Adrenal gland (tissue), 12 donors: ENCODE measurements around the gene GRM5. TPM values are rescaled to one million over a fixed set of nuclear protein-coding genes. Genes with fewer than 3 reads are reported as not detected.
"Not testable (repeated sequence)": the region's sequence is repeated elsewhere in the genome, so short reads cannot be mapped to it uniquely, and the experiment has no call there.

Experiments used
- DNase-seq, 7 donors: peaks; one replicate each; pipeline ENCODE4 v3.0.0-alpha.2; 2019 to 2020
- H3K27ac ChIP-seq, 5 donors: fragments of 200-600 bp; sonication (generic) in 4 of 5; 1 replicate in 3 of 5; 2 replicates in 2 of 5; pipeline versions ENCODE4 v1.5.1 to v1.8.0; 2016 to 2020; ENCODE audit warnings: mild to moderate bottlenecking in 1 of 5
- H3K27me3 ChIP-seq: fragments of 200-600 bp; 2 replicates; pipeline ENCODE4 v1.8.0; 2021
- H3K36me3 ChIP-seq, 2 donors: fragments of 200-600 bp; replicated peaks in 1 of 2; 1 replicate in 1 of 2; 2 replicates in 1 of 2; pipeline versions ENCODE4 v1.5.1 to v1.8.0; 2018 to 2022
- H3K4me1 ChIP-seq, 2 donors: fragments of 200-600 bp; replicated peaks in 1 of 2; 1 replicate in 1 of 2; 2 replicates in 1 of 2; pipeline versions ENCODE4 v1.5.1 to v1.8.0; 2018 to 2021
- H3K4me3 ChIP-seq, 4 donors: fragments of 200-600 bp; sonication (generic) in 3 of 4; one replicate each; pipeline ENCODE4 v1.5.1; 2016 to 2018
- H3K9me3 ChIP-seq, 3 donors: fragments of 200-600 bp; sonication (generic) in 1 of 3; replicated peaks in 1 of 3; 1 replicate in 2 of 3; 2 replicates in 1 of 3; pipeline versions ENCODE4 v1.5.1 to v1.8.0; 2016 to 2021
- POLR2A ChIP-seq, 2 donors: fragments of 450-650 bp; IDR thresholded peaks; one replicate each; pipeline ENCODE4 v1.6.1; 2017; ENCODE audit warnings: antibody characterized with exemption in 2 of 2, mild to moderate bottlenecking in 2 of 2, moderate library complexity in 1 of 2
- WGBS, 4 donors: extraction: QIAGEN DNeasy Blood & Tissue Kit in 2 of 4; methylation state at CpG; one replicate each; pipeline versions ENCODE4 v1.1.5 to v1.1.7; 2013 to 2017; 5-methylcytosine and 5-hydroxymethylcytosine counted together
- intact Hi-C, 2 donors: fragments of 100-400 bp; cut with DNase I; formaldehyde crosslinking; loops; one replicate each; pipeline versions ENCODE4 v1.14.1 to v1.15.0; 2022 to 2023
- polyA plus RNA-seq, 3 donors: library from polyadenylated mRNA; stranded (reverse); fragments of 200-250 nt in 2 of 3; fragments of 350-450 nt in 1 of 3; fragmentation: Illumina TruSeq in 1 of 3; extraction: RNeasy Lipid Tissue Mini Kit (QIAGEN cat#74804) in 1 of 3; gene quantifications; one replicate each; pipeline ENCODE4 v1.2.3, GENCODE V29; 2013 to 2014
- total RNA-seq, 9 donors: library from RNA; depleted of rRNA in 4 of 9; stranded (reverse); fragments of >200 nt in 4 of 9; fragments of 120-200 nt in 1 of 9; fragmentation: NEBNext Ultra II Directional in 1 of 9; extraction: Animal tissue kit (Norgen Biotek cat#: 25700) in 1 of 9; gene quantifications; one replicate each; pipeline versions ENCODE4 v1.1.0 to v1.2.4, GENCODE V29; 2013 to 2023
- TF ChIP-seq, protein P1 (sequence below), 6 experiments: fragments of 450-650 bp in 4 of 6; fragments of 200-600 bp in 2 of 6; sonication (generic) in 1 of 6; IDR thresholded peaks; 1 replicate in 5 of 6; 2 replicates in 1 of 6; pipeline versions ENCODE4 v1.5.1 to v1.8.0; 2016 to 2021; ENCODE audit warnings: antibody characterized with exemption in 6 of 6, mild to moderate bottlenecking in 2 of 6, moderate library complexity in 1 of 6
- donor health status: healthy with polysubstance abuse.
- donor health status: Bipolar disorder and iron deficiency.
- donor health status: DM: yes; HTN: yes; CAD: no.
- donor health status: DM: no; HTN: no; CAD: no.
- donor health status: DM: no; HTN: no; CAD: no.
- donor health status: DM: yes; HTN: yes; CAD: no.

The GRM5 gene
- total and polyA plus RNA-seq, 12 donors, result under 0.01 to 0.33 (median 0.17) TPM; not detected in 8

DNA sequence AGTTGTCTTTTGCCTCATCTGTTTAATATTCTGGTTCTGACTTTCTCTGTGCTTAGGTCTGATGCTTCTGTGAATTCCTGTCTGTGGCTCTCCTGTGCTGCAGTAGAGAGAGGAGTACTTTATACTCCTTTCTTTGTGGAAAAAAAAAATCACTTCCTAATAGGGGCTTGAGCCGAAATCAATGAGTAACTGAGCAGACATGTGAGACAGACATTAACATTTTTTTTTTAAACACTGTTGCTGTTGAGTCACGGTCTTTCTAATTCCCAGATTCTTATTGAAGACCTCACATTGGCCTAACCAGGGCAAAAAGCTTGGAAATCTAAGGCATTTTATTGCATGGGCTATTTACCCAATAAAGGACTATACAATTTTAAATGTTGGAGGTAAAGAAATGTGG is 86.1 kb downstream of the GRM5 start:
- TF ChIP-seq, protein P1, sequence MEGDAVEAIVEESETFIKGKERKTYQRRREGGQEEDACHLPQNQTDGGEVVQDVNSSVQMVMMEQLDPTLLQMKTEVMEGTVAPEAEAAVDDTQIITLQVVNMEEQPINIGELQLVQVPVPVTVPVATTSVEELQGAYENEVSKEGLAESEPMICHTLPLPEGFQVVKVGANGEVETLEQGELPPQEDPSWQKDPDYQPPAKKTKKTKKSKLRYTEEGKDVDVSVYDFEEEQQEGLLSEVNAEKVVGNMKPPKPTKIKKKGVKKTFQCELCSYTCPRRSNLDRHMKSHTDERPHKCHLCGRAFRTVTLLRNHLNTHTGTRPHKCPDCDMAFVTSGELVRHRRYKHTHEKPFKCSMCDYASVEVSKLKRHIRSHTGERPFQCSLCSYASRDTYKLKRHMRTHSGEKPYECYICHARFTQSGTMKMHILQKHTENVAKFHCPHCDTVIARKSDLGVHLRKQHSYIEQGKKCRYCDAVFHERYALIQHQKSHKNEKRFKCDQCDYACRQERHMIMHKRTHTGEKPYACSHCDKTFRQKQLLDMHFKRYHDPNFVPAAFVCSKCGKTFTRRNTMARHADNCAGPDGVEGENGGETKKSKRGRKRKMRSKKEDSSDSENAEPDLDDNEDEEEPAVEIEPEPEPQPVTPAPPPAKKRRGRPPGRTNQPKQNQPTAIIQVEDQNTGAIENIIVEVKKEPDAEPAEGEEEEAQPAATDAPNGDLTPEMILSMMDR (IDR thresholded peaks at IDR 0.05), result no peak
- TF ChIP-seq POLR2A (IDR thresholded peaks at IDR 0.05), result no peak
- H3K36me3 ChIP-seq, result no peaks in the 10 kb centered on the region
- intact Hi-C loops, result no loop called here
- no peaks in the 10 kb centered on the region for H3K27me3 ChIP-seq
- no peaks in the 10 kb centered on the region for H3K9me3 ChIP-seq
- WGBS, 4 donors, result 60 to 75% (median 70%) methylated on average over 2 of the region's 2 CpGs
- no peaks in the 10 kb centered on the region for H3K4me1 ChIP-seq
- H3K27ac ChIP-seq, result no peak overlapping the region
- DNase-seq, result no peak
- no peak overlapping the region for H3K4me3 ChIP-seq

- H3K27ac ChIP-seq, DNase-seq, intact Hi-C loops, H3K36me3 ChIP-seq, H3K4me1 ChIP-seq, H3K4me3 ChIP-seq, H3K27me3 ChIP-seq, H3K9me3 ChIP-seq: not testable (repeated sequence)
- 73 to 77% (median 76%) methylated on average over 3 of the region's 3 CpGs for WGBS, 4 donors
These were observed 86.8 kb downstream of the GRM5 start for GRCh38 chr11:88978992-88979391.

DNA sequence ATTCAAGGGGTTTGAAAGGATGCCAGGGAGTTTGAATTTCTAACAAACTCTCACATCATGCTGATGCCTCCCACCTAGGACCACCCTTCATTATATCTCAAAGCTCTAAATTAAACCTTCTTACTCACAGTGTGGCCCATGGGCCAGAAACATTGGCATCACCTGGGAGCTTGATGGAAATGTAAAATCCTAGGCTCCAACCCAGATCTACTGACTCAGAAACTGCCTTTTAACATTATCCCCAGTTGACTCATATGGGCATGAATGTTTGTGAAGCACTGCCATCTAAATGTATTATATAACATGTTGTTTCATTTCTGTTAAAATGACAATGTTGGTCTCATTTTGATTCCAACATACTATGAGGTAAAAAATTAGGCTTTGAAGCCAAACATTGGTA is 90.3 kb downstream of the GRM5 start:
- H3K36me3 ChIP-seq, DNase-seq, H3K27ac ChIP-seq, H3K27me3 ChIP-seq, H3K9me3 ChIP-seq, intact Hi-C loops, H3K4me3 ChIP-seq, H3K4me1 ChIP-seq: not testable (repeated sequence)

- Histone ChIP-seq H3K4me1 (no peaks in the 10 kb centered on the region), H3K4me3 (no peak overlapping the region), H3K27ac (no peak overlapping the region), H3K36me3 (no peaks in the 10 kb centered on the region), H3K27me3 (no peaks in the 10 kb centered on the region), H3K9me3 (no peaks in the 10 kb centered on the region)
- DNase-seq, result no peak
- intact Hi-C loops, result no loop called here
- TF ChIP-seq, protein P1 (IDR thresholded peaks at IDR 0.05), result no peak
- no peak for TF ChIP-seq POLR2A (IDR thresholded peaks at IDR 0.05)
These were observed 93.6 kb downstream of the GRM5 start for GRCh38 chr11:88972210-88972609.

- H3K4me1 ChIP-seq, H3K4me3 ChIP-seq, intact Hi-C loops, H3K27ac ChIP-seq, DNase-seq, H3K27me3 ChIP-seq, H3K9me3 ChIP-seq, H3K36me3 ChIP-seq: not testable (repeated sequence)
- WGBS, 4 donors, result 71 to 88% (median 82%) methylated on average over 2 of the region's 2 CpGs
These were observed 104.2 kb downstream of the GRM5 start for GRCh38 chr11:88961621-88962020.

GRCh38 chr11:88959857-88960256 is 105.9 kb downstream of the GRM5 start:
- H3K36me3 ChIP-seq, H3K27ac ChIP-seq, H3K4me1 ChIP-seq, intact Hi-C loops, H3K27me3 ChIP-seq, DNase-seq, H3K9me3 ChIP-seq, H3K4me3 ChIP-seq: not testable (repeated sequence)
- 40 to 60% (median 53%) methylated on average over 3 of the region's 3 CpGs for WGBS, 4 donors
